Activated naive CD4-positive, alpha-beta T cell (primary cell): ENCODE measurements around the gene SRCIN1.
A peak's percentile ranks its signal among the peaks of the same experiment; 100 is the strongest.

ENCODE experiments used
- DNase-seq, 4 experiments: peaks; one replicate each; lab custom pipeline; 2025; lab: John Stamatoyannopoulos, UW

The SRCIN1 gene

GRCh38 chr17:38616361-38616760 is 10.6 kb upstream of the SRCIN1 start:
- DNase-seq: no peak

GRCh38 chr17:38613981-38614779 is 8.4 kb upstream of the SRCIN1 start:
- no peak for DNase-seq

- no peak for DNase-seq
Observed at GRCh38 chr17:38613525-38613980, 7.8 kb upstream of the SRCIN1 start.

GRCh38 chr17:38611872-38612376 is 6.2 kb upstream of the SRCIN1 start:
- DNase-seq: no peak

GRCh38 chr17:38611070-38611786 is 5.5 kb upstream of the SRCIN1 start:
- DNase-seq: no peak

GRCh38 chr17:38609280-38610031 is 3.7 kb upstream of the SRCIN1 start:
- no peak for DNase-seq

GRCh38 chr17:38608648-38609047 is 2.9 kb upstream of the SRCIN1 start:
- no peak for DNase-seq

- no peak for DNase-seq
Observed at GRCh38 chr17:38606646-38607611, 1.2 kb upstream of the SRCIN1 start.

GRCh38 chr17:38605411-38605840 is 326 bp downstream of the SRCIN1 start:
- DNase-seq: no peak

GRCh38 chr17:38604479-38605403 is 1.0 kb downstream of the SRCIN1 start:
- peak in 1 of 4 experiments; percentile 13 for DNase-seq

GRCh38 chr17:38603786-38604478 is 1.8 kb downstream of the SRCIN1 start:
- no peak for DNase-seq

GRCh38 chr17:38602956-38603785 is 2.6 kb downstream of the SRCIN1 start:
- no peak for DNase-seq

- no peak for DNase-seq
Observed at GRCh38 chr17:38602453-38602852, 3.3 kb downstream of the SRCIN1 start.

- DNase-seq: no peak
Observed at GRCh38 chr17:38601539-38602351, 4.0 kb downstream of the SRCIN1 start.

- no peak for DNase-seq
Observed at GRCh38 chr17:38600906-38601305, 4.8 kb downstream of the SRCIN1 start.

- no peak for DNase-seq
Observed at GRCh38 chr17:38600416-38600815, 5.3 kb downstream of the SRCIN1 start.

GRCh38 chr17:38599398-38599856 is 6.3 kb downstream of the SRCIN1 start:
- DNase-seq: no peak
